ENCODE measurements around the gene LDB1. TPM values are rescaled to one million over a fixed set of nuclear protein-coding genes. Genes with fewer than 3 reads are reported as not detected.

Gene LDB1
- total and polyA plus RNA-seq, 10 of the 15 experiments (the other 5 are each of a cell fraction or from before 2014, with no cell fraction given): 1.7 to 71.5 (median 36.9) TPM

DNA sequence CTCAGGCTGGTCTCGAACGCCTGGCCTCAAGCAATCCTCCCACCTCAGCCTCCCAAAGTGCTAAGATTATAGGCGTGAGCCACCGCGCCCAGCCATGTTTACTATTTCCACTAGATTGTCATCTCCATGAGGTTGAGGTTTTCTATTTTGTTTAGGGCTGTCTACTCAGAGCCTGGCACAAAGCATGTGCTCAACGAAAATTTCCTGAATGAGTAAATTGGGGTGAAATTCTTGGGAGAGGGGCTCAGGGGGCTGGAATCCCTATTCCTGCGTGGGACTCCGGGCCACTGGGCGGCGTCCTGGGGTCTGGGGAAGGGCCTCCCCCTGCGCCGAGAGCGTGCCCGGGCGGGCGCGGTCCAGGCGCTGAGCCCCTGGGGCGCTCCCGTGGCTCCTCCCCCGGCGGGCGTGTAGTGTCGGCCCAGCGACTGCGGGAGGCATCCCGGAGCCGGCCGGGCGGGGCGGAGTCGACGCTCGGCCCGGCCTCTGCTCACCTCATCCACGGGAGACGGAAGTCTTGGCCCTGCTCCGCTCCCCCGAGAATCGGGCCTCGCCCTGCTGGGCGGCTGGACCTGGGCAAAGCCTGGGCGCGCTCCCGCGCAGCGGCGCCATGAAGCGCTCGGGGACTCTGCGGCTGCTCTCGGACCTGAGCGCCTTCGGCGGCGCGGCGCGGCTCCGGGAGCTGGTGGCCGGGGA, 55.2 kb downstream of the LDB1 start, which contains the start of gene HPS6 (continued):
- TF ChIP-seq, protein P1, sequence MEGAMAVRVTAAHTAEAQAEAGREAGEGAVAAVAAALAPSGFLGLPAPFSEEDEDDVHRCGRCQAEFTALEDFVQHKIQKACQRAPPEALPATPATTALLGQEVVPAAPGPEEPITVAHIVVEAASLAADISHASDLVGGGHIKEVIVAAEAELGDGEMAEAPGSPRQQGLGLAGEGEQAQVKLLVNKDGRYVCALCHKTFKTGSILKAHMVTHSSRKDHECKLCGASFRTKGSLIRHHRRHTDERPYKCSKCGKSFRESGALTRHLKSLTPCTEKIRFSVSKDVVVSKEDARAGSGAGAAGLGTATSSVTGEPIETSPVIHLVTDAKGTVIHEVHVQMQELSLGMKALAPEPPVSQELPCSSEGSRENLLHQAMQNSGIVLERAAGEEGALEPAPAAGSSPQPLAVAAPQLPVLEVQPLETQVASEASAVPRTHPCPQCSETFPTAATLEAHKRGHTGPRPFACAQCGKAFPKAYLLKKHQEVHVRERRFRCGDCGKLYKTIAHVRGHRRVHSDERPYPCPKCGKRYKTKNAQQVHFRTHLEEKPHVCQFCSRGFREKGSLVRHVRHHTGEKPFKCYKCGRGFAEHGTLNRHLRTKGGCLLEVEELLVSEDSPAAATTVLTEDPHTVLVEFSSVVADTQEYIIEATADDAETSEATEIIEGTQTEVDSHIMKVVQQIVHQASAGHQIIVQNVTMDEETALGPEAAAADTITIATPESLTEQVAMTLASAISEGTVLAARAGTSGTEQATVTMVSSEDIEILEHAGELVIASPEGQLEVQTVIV (IDR thresholded peaks at IDR 0.05; ENCODE audit: borderline replicate concordance, partially characterized antibody): peak; percentile 36
- TF ChIP-seq KLF5 (IDR thresholded peaks at IDR 0.05; ENCODE audit: partially characterized antibody): peak; percentile 37
- no peak for TF ChIP-seq SIX5 (IDR thresholded peaks at IDR 0.05; ENCODE audit: low read depth, low read length, severe bottlenecking)
- TF ChIP-seq SUPT20H (IDR thresholded peaks at IDR 0.05; ENCODE audit: borderline replicate concordance, control insufficient read depth, low read depth, low read length): no peak
- no peak for TF ChIP-seq MYB (IDR thresholded peaks at IDR 0.05; ENCODE audit: borderline replicate concordance, low read depth, low read length)
- TF ChIP-seq E2F8 (IDR thresholded peaks at IDR 0.05; ENCODE audit: low read depth, partially characterized antibody): no peak
- no peak for TF ChIP-seq NFYA (IDR thresholded peaks at IDR 0.05; ENCODE audit: borderline replicate concordance, low read depth, low read length)
- peak; percentile 77 to 81 for TF ChIP-seq IKZF2 (IDR thresholded peaks at IDR 0.05)
- no peak for TF ChIP-seq ZZZ3 (IDR thresholded peaks at IDR 0.05; ENCODE audit: control insufficient read depth, insufficient read length, low read depth)
- peak; percentile 29 for TF ChIP-seq SKIL (IDR thresholded peaks at IDR 0.05; ENCODE audit: low read depth, poor library complexity, severe bottlenecking)
- TF ChIP-seq REST (IDR thresholded peaks at IDR 0.05; ENCODE audit: low read depth, low read length): no peak
- no peak for TF ChIP-seq BCL3 (IDR thresholded peaks at IDR 0.05; ENCODE audit: borderline replicate concordance, insufficient read depth, low read depth, low read length, poor library complexity, severe bottlenecking)

Data from GM12878 (cell line).